ENCODE results near the gene MOGAT1.

MOGAT1 gene, protein sequence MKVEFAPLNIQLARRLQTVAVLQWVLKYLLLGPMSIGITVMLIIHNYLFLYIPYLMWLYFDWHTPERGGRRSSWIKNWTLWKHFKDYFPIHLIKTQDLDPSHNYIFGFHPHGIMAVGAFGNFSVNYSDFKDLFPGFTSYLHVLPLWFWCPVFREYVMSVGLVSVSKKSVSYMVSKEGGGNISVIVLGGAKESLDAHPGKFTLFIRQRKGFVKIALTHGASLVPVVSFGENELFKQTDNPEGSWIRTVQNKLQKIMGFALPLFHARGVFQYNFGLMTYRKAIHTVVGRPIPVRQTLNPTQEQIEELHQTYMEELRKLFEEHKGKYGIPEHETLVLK

DNA sequence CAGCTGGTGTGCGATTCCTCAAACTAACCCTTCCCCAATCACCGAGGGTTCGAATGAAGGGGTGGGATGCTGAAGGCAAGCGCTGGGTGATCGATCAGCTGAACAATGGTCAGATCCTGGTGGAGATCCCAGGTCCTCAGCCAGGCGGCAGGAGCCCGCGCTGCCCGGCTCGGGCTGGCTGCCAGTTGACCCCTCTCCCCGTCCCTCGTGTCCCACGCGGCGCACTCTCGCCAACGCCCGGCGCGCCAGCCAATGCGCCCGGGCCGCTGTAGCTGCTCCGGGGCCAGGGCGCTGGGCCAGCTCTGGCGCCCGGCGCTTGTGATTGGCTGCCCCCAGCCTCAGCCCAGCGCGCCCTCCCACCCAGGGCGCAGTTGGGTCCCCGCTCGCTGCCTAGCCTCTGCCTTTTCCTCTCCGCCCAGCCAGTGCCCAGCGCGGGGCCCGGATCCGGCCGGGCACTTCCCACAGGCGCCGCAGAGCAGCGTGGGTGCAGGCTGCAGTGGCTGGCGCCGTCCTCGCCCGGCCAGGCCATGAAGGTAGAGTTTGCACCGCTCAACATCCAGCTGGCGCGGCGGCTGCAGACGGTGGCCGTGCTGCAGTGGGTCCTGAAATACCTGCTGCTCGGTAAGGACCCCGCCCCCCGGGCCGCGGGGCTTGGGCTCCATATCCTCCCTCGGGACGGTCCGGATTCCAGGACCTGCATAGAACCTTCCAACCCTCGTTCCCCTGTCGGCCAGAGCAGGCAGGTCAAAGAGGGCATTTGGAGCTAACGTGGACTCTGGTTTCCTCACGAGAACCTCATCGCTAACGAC lies at the start of gene MOGAT1:
MOGAT1 (plus strand) TSS at position 400 of the 809 bp plus-strand sequence; CDS start at position 528, 128 bp downstream.
- DNase-seq = no peak

DNA sequence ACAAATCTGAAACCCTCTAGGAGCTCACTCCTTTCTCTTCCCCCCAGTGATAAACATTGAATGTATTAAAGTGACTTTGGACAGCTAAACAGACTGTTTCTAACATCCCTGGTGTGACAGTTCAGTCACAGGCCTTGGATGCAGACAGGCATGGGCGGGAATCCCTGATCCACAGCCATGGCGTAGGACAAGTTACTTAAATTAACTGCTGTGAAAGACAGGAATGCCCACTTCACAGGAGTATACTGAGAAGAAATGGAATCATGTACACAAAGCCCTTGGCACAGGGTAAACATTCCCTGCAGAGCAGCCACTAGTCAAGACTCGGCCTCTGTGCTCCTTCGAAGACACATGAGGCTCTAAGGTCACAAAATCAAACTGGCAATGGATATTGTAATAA lies 49.6 kb upstream of the MOGAT1 start:
- DNase-seq = no peak

DNA sequence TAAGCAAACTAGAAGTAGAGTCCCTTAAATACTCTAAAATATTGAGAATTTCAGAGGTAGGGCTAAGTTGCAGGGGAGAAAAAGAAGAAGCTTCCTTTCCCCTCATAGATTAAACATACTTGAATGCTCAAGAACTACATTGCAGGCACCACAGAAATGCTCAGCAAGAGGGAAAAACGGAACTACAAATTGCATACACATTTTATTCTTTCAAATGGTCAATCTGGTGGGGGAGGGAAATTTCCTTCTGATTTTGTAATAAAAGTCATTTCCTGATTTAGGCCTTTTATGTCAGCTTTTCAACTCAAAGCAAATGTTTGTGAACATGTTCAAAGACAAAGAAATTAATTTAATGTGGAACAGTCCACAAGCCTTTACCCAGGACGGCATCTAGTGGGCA lies 48.5 kb upstream of the MOGAT1 start:
- no peak for DNase-seq

DNA sequence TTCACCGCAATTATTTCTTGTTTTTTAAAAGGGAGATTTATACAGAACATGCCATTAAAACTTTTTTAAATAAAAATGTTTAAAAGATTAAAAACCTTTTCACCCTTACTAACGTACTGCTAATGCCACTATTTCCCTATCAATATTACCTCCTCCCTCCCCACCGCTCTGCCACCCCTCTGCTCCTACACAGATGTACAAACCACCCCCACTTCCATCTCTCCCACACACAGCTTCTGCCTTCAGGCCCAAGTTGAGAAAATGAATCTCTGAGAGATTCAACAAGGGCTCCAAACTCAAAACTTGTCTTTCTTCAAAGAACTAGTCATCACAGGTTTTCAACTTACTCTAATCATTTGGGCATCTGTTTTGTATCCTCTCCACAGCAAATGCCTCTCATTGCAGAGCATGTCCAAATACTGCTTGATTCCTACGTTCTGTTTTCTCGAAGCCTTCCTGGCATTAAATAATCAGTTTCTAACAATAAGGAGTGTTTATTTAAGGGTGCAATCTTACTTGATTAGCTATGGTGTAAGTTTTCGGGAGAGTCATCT lies 47.6 kb upstream of the MOGAT1 start:
- no peak for DNase-seq

DNA sequence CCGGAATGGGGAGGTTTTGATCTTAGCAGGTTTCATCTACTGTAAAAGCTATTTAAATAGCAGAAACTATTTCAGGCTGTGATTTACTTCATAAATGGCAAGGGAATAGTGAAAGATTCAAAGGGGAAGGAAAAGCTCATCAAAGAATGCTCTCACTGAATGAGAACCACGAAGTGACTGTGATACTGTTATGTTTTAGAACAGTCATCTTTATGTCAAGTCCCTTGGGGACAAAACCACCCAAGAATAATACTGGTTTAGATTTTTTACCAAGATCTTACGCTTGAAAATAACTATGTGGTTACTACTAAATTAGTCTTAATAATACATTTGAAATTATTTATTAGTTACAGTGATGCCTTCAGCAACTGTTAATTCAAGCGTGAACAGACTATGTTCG lies 43.7 kb upstream of the MOGAT1 start:
- no peak for DNase-seq

DNA sequence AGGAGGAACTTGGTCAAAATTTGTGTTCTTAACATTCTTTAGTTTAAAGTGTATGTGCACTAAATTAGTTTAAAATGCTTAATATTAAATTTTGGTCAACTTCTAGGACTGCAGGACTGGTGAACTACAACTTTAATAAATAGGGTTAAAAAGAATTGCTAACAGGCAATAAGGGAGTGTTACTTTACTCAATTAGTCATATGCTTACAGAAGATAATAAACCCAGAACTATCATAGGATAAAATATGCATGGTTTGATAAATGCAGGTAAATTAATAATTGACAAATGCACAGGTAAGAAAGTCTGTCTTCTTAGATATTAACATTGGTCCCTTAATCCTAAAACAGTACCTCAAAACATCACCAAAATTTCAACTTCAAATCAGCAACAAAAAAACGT lies 36.2 kb upstream of the MOGAT1 start:
- no peak for DNase-seq

DNA sequence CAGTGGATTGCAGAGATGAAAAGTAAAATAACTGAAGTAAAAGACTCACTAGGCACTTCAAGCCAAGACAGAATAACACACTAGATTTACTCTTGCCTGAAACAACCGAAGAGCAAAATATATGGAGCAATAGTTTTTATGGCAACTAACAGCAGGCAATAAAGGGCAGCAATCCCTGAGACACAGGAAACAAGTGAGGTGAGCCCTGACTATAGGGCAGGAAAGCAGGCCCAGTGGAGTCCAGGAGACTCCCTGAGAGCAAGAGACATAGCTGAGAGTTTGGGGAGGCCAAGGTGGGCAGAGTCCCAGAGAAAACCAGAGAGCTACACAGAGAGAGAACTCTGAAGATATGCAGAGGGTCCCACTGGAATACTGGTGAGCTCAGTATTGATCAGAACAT lies 34.4 kb upstream of the MOGAT1 start:
- no peak for DNase-seq

DNA sequence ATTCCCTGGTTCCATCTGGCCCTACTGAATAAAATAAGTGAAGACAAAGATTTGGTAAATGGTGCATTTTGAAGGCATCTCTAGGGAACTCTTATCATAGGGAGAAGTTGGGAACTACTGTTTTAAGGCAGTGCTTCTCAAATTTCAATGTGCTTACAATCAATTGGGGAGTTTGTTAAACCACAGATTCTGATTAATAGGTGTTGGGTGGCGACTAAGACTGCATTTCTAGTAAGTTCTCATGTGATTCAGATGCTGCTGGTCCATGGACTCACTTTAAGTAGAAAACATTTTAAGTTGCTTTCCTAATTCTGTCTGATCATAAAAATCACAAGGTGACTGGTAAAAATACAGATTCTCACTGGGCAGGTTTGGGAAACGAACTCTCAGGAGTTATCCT lies 30.1 kb upstream of the MOGAT1 start:
- no peak for DNase-seq

DNA sequence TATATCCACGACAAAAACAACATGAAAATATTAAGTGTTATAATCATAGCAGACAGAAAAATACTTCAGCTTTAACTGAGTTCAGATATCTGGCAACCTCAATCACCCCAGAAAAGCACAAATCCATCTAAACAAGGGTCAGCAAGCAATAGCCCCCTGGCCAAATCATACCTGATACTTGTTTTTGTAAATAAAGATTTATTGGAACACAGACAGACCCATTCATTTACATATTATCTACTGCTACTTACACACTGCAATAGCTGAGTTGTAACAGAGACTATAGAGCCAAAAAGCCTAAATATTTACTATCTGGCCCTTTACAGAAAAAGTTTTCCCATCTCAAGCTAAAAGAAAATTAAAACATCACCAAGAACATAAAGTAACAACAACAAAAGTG lies 28.3 kb upstream of the MOGAT1 start:
- DNase-seq = no peak

DNA sequence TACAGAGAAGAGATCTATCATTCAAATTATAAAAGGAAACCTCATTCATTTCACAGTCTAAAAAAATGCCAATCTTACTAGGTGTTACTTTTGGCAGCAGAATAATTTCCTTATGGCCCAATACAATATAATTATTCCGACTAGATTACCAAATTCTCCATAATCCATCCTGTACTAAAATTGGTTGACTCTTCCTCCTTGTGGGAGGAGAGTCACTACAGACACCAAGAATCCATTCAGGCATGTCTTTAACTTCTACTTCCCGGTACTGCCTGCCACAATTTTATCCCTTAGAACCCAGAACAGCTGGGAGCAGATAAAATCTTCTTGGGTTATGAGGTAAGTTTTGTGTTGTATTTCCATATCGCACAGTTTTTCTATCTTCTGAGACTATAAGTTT lies 25.4 kb upstream of the MOGAT1 start:
- no peak for DNase-seq

DNA sequence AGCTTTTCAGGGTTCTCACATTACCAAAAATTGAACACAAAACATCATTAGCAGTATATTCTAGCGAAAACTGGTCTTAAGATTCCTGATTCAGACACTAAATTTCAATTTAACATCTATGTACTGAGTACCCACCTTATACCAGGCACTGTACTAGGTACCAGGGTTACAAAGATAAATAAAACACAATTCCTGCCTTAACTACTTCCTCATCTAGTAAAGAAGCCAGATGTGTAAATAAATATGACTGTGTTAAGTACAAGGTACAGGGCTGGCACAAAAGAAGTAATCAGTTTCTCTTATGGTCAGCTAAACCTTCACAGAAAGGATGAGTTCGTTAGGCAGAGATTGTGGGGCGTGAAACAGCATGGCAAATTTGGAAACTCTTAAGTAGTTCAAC lies 21.7 kb upstream of the MOGAT1 start:
- DNase-seq = no peak

DNA sequence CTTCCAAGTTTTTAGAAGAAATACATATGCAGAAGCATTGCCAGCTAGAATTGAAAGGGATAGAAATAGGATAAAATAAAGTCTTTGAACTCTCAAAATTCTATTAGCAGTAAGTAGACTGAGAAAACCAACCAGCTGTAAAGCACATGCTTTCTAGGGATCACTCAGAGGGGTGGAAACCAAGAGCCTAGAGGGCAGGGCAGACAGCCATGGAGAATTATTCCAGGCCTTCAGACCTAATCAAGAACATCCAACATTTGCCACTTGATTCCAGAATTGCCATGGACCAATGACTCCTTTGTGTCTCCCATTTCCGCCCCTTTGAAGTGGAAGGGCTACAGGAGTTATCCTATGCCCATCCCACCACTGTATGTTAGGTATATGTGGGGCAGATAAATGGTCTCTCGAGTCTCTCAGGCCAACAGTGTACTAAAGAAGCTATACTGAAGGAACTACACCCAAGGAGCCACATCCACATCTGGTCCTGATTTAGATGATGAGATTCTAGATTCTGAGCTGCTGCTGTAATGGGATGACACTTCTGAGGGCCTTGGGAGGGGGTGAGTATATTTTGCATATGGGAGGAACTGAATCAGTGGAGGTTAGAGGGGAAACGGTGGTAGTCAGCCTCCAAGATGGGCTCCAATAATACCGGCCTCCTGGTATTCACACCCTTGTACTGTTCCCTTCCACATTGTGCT lies 19.6 kb upstream of the MOGAT1 start:
- no peak for DNase-seq

DNA sequence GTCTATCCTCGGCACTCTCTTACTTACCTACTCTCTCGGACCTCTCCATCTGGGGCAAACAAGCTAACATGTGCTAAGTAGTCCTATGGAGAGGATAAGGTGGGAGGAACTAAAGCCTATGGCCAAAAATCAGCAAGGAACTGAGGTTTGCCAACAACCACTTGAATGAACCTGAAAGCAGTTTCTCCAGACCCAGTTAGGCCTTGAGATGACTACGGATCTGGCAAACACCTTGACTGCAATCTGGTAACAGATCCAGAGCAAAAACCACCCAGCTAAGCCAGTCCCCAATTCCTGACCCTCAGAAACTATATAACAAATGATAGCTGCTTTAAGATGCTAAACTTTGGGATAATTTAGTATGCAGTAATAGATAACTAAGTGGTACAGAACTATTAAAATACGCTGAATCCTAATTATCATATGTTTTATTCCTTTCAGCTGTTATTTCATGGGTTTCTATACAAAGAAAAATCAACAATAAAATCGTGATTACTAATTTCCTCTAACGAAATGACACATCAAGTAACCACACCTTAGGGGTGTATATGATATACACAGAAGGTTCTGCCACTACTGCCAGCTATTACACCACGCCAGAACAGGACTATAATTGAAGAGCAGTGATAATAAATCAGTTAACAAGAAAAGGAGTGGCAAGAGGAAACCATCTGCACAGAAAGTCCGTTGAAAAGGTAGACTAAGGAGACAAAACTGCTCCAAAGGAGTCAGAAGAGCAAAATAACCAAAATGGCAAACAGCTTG lies 18.8 kb upstream of the MOGAT1 start:
- no peak for DNase-seq

DNA sequence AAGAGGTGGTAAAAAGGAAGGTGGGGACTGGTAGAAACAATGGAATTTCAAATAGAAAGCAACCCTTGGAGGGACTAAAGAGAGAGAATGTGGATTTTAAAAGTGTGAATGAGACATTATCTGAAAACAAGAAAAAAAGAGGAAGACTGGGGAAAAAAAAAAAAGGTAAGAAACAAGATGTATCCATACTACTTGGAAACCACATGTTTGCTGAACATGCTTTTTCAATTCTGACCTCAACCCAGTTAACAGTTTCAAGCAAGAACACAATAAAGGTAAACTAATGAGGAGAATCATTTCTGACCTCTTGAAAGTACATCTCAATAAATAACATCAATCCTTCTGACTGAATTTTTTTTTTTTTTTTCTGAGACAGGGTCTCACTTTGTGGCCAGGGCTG lies 18.2 kb upstream of the MOGAT1 start:
- DNase-seq = no peak

DNA sequence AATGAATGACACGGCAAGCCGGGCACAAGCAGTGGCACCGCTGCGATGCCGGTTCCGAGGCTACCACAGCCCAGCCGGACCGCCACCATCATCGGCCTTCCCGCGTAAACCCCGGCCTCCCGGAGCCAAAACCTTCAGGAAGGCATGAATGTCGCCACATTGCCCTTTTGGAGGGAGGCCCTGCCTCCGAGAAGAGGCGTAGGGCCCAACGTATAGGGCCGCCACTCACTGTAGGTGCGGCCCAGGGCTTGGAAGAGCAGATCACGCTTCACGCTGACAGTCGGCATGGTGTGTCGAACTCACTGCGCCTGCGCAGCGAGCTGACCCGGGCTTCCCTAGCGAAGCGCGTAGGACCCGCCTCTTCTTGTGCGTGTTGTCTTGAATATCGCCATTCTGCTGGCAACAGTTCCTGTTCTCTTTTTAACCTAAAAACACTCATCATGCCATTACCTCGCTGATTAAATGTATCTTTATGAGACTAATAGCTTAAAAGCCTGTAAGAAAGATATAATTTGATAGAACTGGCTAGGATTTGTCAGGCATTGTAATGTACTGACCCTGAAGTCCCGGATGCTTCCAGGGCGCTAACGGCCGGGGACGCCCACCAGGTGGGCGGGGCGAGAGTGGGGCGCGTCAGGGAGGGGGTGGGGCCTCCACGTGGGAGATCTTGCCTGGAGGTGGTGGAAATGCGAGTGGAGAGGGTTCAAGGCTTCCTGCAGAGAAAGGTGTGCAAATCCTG lies 15.5 kb upstream of the MOGAT1 start, which contains the start of gene FARSB:
FARSB (minus strand) TSS at position 306 of the 739 bp plus-strand sequence; CDS start at position 287, 19 bp downstream.
- DNase-seq = peak; percentile 87

DNA sequence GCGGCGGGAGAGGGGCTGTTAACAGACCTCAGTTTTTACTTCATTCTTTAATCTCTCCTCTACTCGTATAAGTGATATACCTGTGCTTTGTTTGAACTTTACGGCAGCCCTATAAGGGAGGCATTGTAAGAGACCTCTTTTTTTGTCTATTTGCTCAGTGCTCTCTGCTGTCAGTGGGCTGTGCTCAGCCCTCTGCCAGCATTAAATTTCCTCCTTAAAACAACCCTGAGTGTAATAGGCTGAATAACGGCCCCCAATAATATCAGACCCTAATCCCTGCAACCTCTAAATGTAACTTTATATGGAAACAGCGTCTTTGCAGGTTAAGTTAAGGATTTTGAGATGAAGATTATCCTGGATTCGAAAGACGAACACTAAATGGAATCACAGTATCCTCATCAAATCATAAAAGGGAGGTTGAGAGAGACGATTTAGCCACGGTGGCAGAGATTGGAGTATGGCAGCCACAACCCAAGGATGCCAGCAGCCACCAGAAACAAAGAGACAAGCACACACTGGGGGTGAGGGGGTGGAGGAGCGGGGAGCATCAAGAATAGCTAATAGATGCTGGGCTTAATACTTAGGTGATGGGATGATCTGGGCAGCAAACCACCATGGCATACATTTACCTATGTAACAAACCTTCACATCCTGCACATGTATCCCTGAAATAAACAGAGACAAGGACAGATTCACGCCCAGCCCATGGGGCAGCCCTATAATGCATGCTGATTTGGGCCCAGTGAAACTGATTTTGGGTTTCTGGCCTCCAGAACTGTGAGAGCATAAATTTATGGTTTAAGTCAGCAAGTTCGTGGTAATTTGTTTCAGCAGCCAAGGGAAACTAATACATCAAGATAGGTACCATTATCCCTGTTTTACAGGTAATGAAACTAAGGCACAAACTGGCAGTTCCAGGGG lies 14.7 kb upstream of the MOGAT1 start:
- no peak for DNase-seq

DNA sequence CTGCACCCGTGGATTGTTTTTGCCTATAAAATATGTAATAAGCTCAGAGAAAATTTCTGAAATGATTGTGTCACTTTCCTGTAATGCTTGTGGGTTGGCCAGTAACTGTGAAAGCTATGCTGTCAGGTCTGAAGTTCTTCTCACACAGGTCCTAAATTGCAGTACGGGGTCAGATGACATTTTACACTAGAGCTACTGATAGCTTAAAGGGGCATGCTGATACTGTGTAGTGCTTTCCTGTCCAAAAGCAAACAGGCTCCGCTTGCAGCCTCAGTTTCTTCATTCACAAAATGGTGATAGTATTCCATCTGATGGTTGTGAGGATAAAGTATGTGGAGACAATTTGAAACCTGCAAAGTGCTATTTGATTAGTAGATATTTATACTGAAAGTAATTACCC lies 8.0 kb upstream of the MOGAT1 start:
- DNase-seq = no peak

DNA sequence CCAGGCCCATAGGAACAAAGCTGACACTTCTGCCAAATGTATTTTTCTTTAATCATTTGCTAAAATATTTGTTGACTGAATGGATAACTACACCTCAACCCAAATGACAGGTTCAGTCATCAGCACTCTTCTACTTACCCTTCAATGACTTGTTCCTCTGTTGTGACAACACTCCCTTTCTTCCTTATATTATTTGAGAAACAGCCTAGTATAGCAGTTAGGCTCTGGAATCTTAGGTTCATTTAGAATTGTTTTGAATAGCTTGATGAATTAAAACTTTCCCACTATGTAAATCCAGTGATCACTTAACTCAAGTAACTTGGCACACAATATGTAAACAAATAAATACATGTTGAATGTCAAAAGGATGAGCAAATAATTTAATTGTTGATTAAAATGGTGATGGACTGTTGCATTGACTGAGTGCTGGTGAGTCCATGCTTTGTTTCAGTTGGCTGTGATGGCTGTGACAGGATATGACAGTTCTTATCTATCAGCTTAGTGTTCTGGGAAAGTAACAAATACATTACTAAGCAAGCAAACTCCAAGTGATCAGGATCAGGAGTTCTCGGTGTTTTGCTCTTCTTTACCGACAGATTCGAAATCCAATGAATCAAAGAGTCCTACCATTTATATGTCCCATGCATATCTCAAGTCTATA lies 2.8 kb upstream of the MOGAT1 start:
- no peak for DNase-seq

DNA sequence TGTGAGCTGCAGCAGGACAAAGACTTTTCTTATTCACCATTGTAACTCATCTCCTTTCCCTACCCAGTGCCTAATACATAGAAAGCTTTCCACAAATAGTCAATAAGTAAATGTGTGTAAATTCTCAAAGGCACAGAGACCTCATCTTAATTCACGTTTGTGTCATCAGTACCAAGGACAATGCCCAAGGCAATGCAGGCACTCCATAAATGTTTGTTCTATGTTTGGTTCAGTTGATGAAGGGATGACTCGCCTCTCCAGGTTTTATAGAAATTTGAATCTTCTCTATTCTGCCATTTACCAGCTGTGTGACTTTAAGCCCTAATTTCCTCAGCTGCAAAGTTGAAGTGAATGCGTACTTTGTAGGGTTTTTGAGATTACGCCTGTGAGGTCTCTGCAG lies 2.1 kb upstream of the MOGAT1 start:
- DNase-seq = no peak
